Umbilical cord (tissue), 2 donors: ENCODE results near the gene VEGFA. TPM values are rescaled to one million over a fixed set of nuclear protein-coding genes. Genes with fewer than 3 reads are reported as not detected.
A peak's percentile ranks its signal among the peaks of the same experiment; 100 is the strongest.

Experiments
- DNase-seq: peaks from one replicate; pipeline ENCODE4 v3.0.0-alpha.2; 2015; ENCODE audit warnings: low spot score
- total RNA-seq: library from RNA; depleted of rRNA; stranded (reverse); fragments of >200 nt; gene quantifications from one replicate; pipeline ENCODE4 v1.2.3, GENCODE V29; 2014; ENCODE audit warnings: low replicate concordance; ENCODE audit not compliant: insufficient read depth

Gene VEGFA
- total RNA-seq, 1 donor from 2014 or later, result 210 TPM

- no peak for DNase-seq
Observed at GRCh38 chr6:43759136-43759906, 10.7 kb upstream of the VEGFA start.

GRCh38 chr6:43759907-43760206, 10.2 kb upstream of the VEGFA start:
- no peak for DNase-seq

- DNase-seq, result no peak
Observed at GRCh38 chr6:43760210-43761168, 9.5 kb upstream of the VEGFA start.

- DNase-seq, result no peak
Observed at GRCh38 chr6:43761666-43762409, 8.2 kb upstream of the VEGFA start.

- no peak for DNase-seq
Observed at GRCh38 chr6:43762410-43762768, 7.6 kb upstream of the VEGFA start.

GRCh38 chr6:43762966-43763695, 6.9 kb upstream of the VEGFA start:
- DNase-seq, result peak; percentile 84

GRCh38 chr6:43763812-43764522, 6.0 kb upstream of the VEGFA start:
- DNase-seq, result peak; percentile 40

- peak; percentile 58 for DNase-seq
Observed at GRCh38 chr6:43764772-43765171, 5.2 kb upstream of the VEGFA start.

- no peak for DNase-seq
Observed at GRCh38 chr6:43765776-43766499, 4.1 kb upstream of the VEGFA start.

- DNase-seq, result no peak
Observed at GRCh38 chr6:43766500-43766853, 3.5 kb upstream of the VEGFA start.

GRCh38 chr6:43766964-43767461, 3.0 kb upstream of the VEGFA start:
- DNase-seq, result no peak

- DNase-seq, result no peak
Observed at GRCh38 chr6:43767553-43768505, 2.2 kb upstream of the VEGFA start.

GRCh38 chr6:43768506-43768860, 1.5 kb upstream of the VEGFA start:
- no peak for DNase-seq

GRCh38 chr6:43768983-43769525, 957 bp upstream of the VEGFA start:
- DNase-seq, result peak; percentile 94

GRCh38 chr6:43770372-43771209, 580 bp downstream of the VEGFA start:
- DNase-seq, result peak; percentile 70

- peak; percentile 77 for DNase-seq
Observed at GRCh38 chr6:43771210-43771857, 1.3 kb downstream of the VEGFA start.
